BLaER1 (cell line): ENCODE data around the gene AKAP12.

ENCODE experiments used
- H3K27ac ChIP-seq: shearing (Covaris generic); formaldehyde crosslinking; 2 replicates; pipeline ENCODE4 v1.8.1; 2022
- H3K27me3 ChIP-seq: shearing (Covaris generic); formaldehyde crosslinking; 2 replicates; pipeline ENCODE4 v1.8.1; 2022
- H3K36me3 ChIP-seq: shearing (Covaris generic); formaldehyde crosslinking; 2 replicates; pipeline ENCODE4 v1.8.1; 2022
- H3K4me1 ChIP-seq: shearing (Covaris generic); formaldehyde crosslinking; 2 replicates; pipeline ENCODE4 v1.8.1; 2022
- H3K4me2 ChIP-seq: shearing (Covaris generic); formaldehyde crosslinking; 2 replicates; pipeline ENCODE4 v1.8.1; 2022
- H3K4me3 ChIP-seq: shearing (Covaris generic); formaldehyde crosslinking; 2 replicates; pipeline ENCODE4 v1.8.1; 2022
- H3K9ac ChIP-seq: shearing (Covaris generic); formaldehyde crosslinking; 2 replicates; pipeline ENCODE4 v1.8.1; 2022
- H3K9me3 ChIP-seq: shearing (Covaris generic); formaldehyde crosslinking; 2 replicates; pipeline ENCODE4 v1.8.1; 2022
- H4K20me1 ChIP-seq: shearing (Covaris generic); formaldehyde crosslinking; 2 replicates; pipeline ENCODE4 v1.8.1; 2022
- Cebpa-rat ChIP-seq: shearing (Covaris generic); IDR thresholded peaks from 2 replicates; pipeline ENCODE4 v1.8.1; 2022

AKAP12 gene

GRCh38 chr6:151392427-151392826, 152.7 kb downstream of the AKAP12 start:
- Histone ChIP-seq H3K4me2 (peak overlapping the region; percentile 87), H3K27me3 (no peaks in the 10 kb centered on the region), H4K20me1 (peaks cover 77% of the 10 kb centered on the region), H3K9me3 (no peaks in the 10 kb centered on the region), H3K4me3 (peak overlapping the region; percentile 96), H3K36me3 (peaks cover 17% of the 10 kb centered on the region; the same call in 1 of the 2 replicates), H3K4me1 (peaks cover 47% of the 10 kb centered on the region), H3K9ac (peak overlapping the region; percentile 99), H3K27ac (peak overlapping the region; percentile 63)
- no peak for TF ChIP-seq Cebpa-rat

- no peaks in the 10 kb centered on the region for H3K27me3 ChIP-seq
- peak overlapping the region; percentile 87 for H3K4me2 ChIP-seq
- TF ChIP-seq Cebpa-rat: no peak
- no peak overlapping the region for H3K27ac ChIP-seq
- peaks cover 41% of the 10 kb centered on the region for H3K4me1 ChIP-seq
- peaks cover 24% of the 10 kb centered on the region for H3K36me3 ChIP-seq
- no peak overlapping the region for H3K4me3 ChIP-seq
- H4K20me1 ChIP-seq: peaks cover 77% of the 10 kb centered on the region
- H3K9me3 ChIP-seq: no peaks in the 10 kb centered on the region
- peak overlapping the region; percentile 99 for H3K9ac ChIP-seq
These were observed 153.6 kb downstream of the AKAP12 start for GRCh38 chr6:151393410-151393809.

- Histone ChIP-seq H4K20me1 (peaks cover 100% of the 10 kb centered on the region), H3K36me3 (peaks cover 63% of the 10 kb centered on the region), H3K4me3 (no peak overlapping the region), H3K9ac (no peak overlapping the region), H3K27me3 (no peaks in the 10 kb centered on the region), H3K4me2 (no peak overlapping the region), H3K27ac (no peak overlapping the region), H3K9me3 (no peaks in the 10 kb centered on the region), H3K4me1 (0 out of 2 replicates have a peak, but pooled peaks cover 12% of the 10 kb centered on the region)
- no peak for TF ChIP-seq Cebpa-rat
These were observed 159.9 kb downstream of the AKAP12 start for GRCh38 chr6:151399679-151400078.

GRCh38 chr6:151400473-151400872, 160.7 kb downstream of the AKAP12 start:
- TF ChIP-seq Cebpa-rat: no peak
- Histone ChIP-seq H3K4me1 (0 out of 2 replicates have a peak, but pooled peaks cover 4% of the 10 kb centered on the region), H3K27ac (no peak overlapping the region)

GRCh38 chr6:151402228-151402627, 162.5 kb downstream of the AKAP12 start:
- H3K36me3 ChIP-seq: peaks cover 74% of the 10 kb centered on the region
- peaks cover 100% of the 10 kb centered on the region for H4K20me1 ChIP-seq
- H3K4me3 ChIP-seq: no peak overlapping the region
- H3K9me3 ChIP-seq: no peaks in the 10 kb centered on the region
- H3K4me2 ChIP-seq: no peak overlapping the region
- H3K9ac ChIP-seq: no peak overlapping the region
- H3K27me3 ChIP-seq: no peaks in the 10 kb centered on the region; the same call in 1 of the 2 replicates
- H3K27ac ChIP-seq: no peak overlapping the region
- no peaks in the 10 kb centered on the region for H3K4me1 ChIP-seq
- TF ChIP-seq Cebpa-rat: no peak

More at GRCh38 chr6:151400473-151400872, 160.7 kb downstream of the AKAP12 start:
- peaks cover 100% of the 10 kb centered on the region for H4K20me1 ChIP-seq
- no peak overlapping the region for H3K4me3 ChIP-seq
- no peak overlapping the region for H3K9ac ChIP-seq
- no peaks in the 10 kb centered on the region for H3K9me3 ChIP-seq
- H3K27me3 ChIP-seq: no peaks in the 10 kb centered on the region
- peaks cover 69% of the 10 kb centered on the region for H3K36me3 ChIP-seq
- no peak overlapping the region for H3K4me2 ChIP-seq

GRCh38 chr6:151403919-151404308, 164.1 kb downstream of the AKAP12 start:
- Histone ChIP-seq H3K36me3 (peaks cover 75% of the 10 kb centered on the region), H3K27ac (no peak overlapping the region), H3K4me3 (no peak overlapping the region), H4K20me1 (peaks cover 90% of the 10 kb centered on the region), H3K27me3 (no peaks in the 10 kb centered on the region; the same call in 1 of the 2 replicates), H3K4me1 (no peaks in the 10 kb centered on the region), H3K9me3 (no peaks in the 10 kb centered on the region), H3K9ac (no peak overlapping the region), H3K4me2 (no peak overlapping the region)
- TF ChIP-seq Cebpa-rat: no peak
